ENCODE data around the gene AGPAT4. TPM values are rescaled to one million over a fixed set of nuclear protein-coding genes. Genes with fewer than 3 reads are reported as not detected.

Gene AGPAT4
- total RNA-seq, 2 donors from 2014 or later = 17.0 to 23.8 TPM

- Histone ChIP-seq H3K27me3 (replicated peaks; ENCODE audit: insufficient read depth) (no peaks in the 10 kb centered on the region), H3K4me1 (ENCODE audit: control insufficient read depth in 1 of 2, low read depth in 2 of 2) (peaks cover 0 to 8% of the 10 kb centered on the region in 2 donors), H3K36me3 (peaks cover 56% of the 10 kb centered on the region), H3K4me3 (no peak overlapping the region), H3K9me3 (no peaks in the 10 kb centered on the region), H3K27ac (no peak overlapping the region)
- no peak for ATAC-seq (ENCODE audit: insufficient number of reproducible peaks, low FRiP score, low read depth)
- DNase-seq (ENCODE audit: low spot score) = no peak
- TF ChIP-seq, protein P1, sequence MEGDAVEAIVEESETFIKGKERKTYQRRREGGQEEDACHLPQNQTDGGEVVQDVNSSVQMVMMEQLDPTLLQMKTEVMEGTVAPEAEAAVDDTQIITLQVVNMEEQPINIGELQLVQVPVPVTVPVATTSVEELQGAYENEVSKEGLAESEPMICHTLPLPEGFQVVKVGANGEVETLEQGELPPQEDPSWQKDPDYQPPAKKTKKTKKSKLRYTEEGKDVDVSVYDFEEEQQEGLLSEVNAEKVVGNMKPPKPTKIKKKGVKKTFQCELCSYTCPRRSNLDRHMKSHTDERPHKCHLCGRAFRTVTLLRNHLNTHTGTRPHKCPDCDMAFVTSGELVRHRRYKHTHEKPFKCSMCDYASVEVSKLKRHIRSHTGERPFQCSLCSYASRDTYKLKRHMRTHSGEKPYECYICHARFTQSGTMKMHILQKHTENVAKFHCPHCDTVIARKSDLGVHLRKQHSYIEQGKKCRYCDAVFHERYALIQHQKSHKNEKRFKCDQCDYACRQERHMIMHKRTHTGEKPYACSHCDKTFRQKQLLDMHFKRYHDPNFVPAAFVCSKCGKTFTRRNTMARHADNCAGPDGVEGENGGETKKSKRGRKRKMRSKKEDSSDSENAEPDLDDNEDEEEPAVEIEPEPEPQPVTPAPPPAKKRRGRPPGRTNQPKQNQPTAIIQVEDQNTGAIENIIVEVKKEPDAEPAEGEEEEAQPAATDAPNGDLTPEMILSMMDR (IDR thresholded peaks at IDR 0.05) = no peak
Observed at GRCh38 chr6:161108916-161109315, 164.9 kb downstream of the AGPAT4 start.

DNA sequence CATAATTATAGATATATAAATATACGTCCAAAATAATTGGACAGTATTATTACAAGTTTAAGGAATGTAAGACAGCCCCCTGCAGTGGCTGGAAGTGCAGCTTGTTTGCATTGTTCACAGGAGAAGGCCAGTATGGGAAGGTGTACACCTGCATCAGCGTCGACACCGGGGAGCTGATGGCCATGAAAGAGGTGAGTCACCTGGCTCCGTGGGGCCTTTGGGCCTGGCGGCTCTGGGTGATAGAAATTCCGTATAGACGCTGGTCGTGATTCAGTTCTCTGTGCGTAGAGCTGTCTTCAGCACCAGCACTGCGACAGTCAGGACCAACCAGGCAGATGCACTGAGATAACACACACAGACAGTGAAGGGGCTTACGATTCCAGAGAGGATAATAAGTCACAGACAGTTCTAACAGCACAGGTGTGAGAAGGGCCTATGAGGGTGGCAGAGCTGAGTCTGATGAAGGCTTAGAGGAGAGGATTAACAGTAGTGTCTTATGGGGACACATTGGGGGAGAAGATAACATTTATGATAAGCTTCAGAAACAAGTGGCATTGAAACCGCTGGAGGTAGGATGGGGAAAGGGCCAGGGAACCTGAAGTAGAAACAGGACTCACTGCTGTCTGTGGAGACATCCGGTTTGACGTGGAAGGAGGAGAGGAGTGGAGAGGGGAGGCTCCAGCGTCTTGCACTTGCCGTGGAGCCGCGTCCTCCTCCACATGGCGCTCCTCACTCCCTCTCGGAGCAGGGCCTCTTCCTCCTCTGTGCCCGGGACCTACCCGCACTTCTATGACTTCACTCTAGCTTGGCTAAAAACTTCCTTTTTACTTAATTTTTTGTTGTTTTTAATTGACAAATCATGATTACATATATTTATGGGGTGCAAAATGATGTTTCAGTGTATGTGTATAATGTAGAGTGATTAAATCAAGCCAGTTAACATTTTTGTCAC lies 165.8 kb downstream of the AGPAT4 start:
- peaks cover 0 to 8% of the 10 kb centered on the region in 2 donors for H3K4me1 ChIP-seq (ENCODE audit: control insufficient read depth in 1 of 2, low read depth in 2 of 2)
- H3K27ac ChIP-seq = no peak overlapping the region
- ATAC-seq (ENCODE audit: insufficient number of reproducible peaks, low FRiP score, low read depth) (no peak), DNase-seq (ENCODE audit: low spot score) (no peak)
- peaks cover 53% of the 10 kb centered on the region for H3K36me3 ChIP-seq
- no peaks in the 10 kb centered on the region for H3K27me3 ChIP-seq (replicated peaks; ENCODE audit: insufficient read depth)
- H3K4me3 ChIP-seq = no peak overlapping the region
- no peaks in the 10 kb centered on the region for H3K9me3 ChIP-seq
- TF ChIP-seq, protein P1 (IDR thresholded peaks at IDR 0.05) = no peak

DNA sequence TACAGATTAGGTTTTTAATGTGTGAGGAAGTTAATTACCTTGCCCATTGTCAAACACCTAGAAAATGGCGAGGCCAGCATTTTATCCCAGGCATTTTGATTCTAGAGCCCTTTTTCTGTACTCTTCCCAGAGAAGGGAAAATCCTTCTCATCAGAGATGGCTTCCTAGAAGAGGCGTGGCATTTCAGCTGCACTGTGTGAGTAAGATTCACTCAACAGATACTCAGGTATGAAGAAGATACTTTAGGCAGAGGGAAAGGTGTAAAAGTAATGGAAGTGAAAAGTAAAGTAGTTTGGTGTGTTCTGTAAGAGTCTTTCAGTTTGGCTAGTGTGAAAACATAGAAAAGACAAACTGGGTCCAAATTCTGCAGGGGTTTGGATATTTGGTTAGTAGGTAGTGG lies 168.5 kb downstream of the AGPAT4 start:
- TF ChIP-seq, protein P1 (IDR thresholded peaks at IDR 0.05) = no peak
- no peak for ATAC-seq (ENCODE audit: insufficient number of reproducible peaks, low FRiP score, low read depth)
- H3K4me1 ChIP-seq (ENCODE audit: control insufficient read depth in 1 of 2, low read depth in 2 of 2) = peaks cover 0 to 8% of the 10 kb centered on the region in 2 donors
- H3K9me3 ChIP-seq = no peaks in the 10 kb centered on the region
- no peak overlapping the region for H3K4me3 ChIP-seq
- DNase-seq (ENCODE audit: low spot score) = no peak
- peak overlapping the region in 1 of 2 donors; percentile 8 for H3K27ac ChIP-seq
- no peaks in the 10 kb centered on the region for H3K27me3 ChIP-seq (replicated peaks; ENCODE audit: insufficient read depth)
- H3K36me3 ChIP-seq = peaks cover 33% of the 10 kb centered on the region

DNA sequence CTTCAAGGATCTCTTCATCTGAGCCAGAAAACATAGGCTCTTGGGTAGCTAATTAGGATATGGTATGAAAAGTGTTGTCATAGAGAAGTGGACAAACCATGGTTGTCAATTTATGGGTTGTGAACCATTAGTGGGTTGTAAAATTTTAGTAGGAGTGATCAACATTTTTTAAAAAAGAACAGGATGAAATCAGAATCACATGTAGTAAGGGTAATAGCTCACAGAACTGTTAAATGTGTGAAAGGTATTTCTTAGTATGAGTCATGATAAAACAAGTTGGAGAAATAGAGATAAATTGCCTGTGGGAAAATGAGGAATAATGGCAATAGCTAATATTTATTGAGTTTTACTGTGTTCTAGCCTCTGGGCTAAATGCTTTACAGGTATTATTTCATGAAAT lies 168.9 kb downstream of the AGPAT4 start:
- Histone ChIP-seq H3K27ac (no peak overlapping the region), H3K27me3 (replicated peaks; ENCODE audit: insufficient read depth) (no peaks in the 10 kb centered on the region), H3K36me3 (peaks cover 28% of the 10 kb centered on the region), H3K4me1 (ENCODE audit: control insufficient read depth in 1 of 2, low read depth in 2 of 2) (peaks cover 0 to 8% of the 10 kb centered on the region in 2 donors), H3K9me3 (no peaks in the 10 kb centered on the region), H3K4me3 (no peak overlapping the region)
- ATAC-seq (ENCODE audit: insufficient number of reproducible peaks, low FRiP score, low read depth) = no peak
- no peak for DNase-seq (ENCODE audit: low spot score)
- TF ChIP-seq, protein P1 (IDR thresholded peaks at IDR 0.05) = no peak

GRCh38 chr6:161103475-161103874 lies 170.4 kb downstream of the AGPAT4 start:
- H3K4me1 ChIP-seq (ENCODE audit: control insufficient read depth in 1 of 2, low read depth in 2 of 2) = peaks cover 0 to 8% of the 10 kb centered on the region in 2 donors
- no peak for ATAC-seq (ENCODE audit: insufficient number of reproducible peaks, low FRiP score, low read depth)
- peaks cover 21% of the 10 kb centered on the region for H3K36me3 ChIP-seq
- DNase-seq (ENCODE audit: low spot score) = no peak
- no peak overlapping the region for H3K27ac ChIP-seq
- TF ChIP-seq, protein P1 (IDR thresholded peaks at IDR 0.05) = no peak
- H3K27me3 ChIP-seq (replicated peaks; ENCODE audit: insufficient read depth) = no peaks in the 10 kb centered on the region
- H3K9me3 ChIP-seq = no peaks in the 10 kb centered on the region
- no peak overlapping the region for H3K4me3 ChIP-seq

Data from thoracic aorta (tissue), 2 donors.